ENCODE measurements around the gene ZBTB44. TPM values are rescaled to one million over a fixed set of nuclear protein-coding genes. Genes with fewer than 3 reads are reported as not detected.

Gene ZBTB44
- total RNA-seq (10 to 100 TPM; 45.3 to 83.4 (median 53.5) TPM), polyA plus RNA-seq (1 to 10 TPM; 5.9 to 6.3 TPM), total RNA-seq (79.7 reads per million, percentile 80 among the genes with 10 or more reads in this experiment)

DNA sequence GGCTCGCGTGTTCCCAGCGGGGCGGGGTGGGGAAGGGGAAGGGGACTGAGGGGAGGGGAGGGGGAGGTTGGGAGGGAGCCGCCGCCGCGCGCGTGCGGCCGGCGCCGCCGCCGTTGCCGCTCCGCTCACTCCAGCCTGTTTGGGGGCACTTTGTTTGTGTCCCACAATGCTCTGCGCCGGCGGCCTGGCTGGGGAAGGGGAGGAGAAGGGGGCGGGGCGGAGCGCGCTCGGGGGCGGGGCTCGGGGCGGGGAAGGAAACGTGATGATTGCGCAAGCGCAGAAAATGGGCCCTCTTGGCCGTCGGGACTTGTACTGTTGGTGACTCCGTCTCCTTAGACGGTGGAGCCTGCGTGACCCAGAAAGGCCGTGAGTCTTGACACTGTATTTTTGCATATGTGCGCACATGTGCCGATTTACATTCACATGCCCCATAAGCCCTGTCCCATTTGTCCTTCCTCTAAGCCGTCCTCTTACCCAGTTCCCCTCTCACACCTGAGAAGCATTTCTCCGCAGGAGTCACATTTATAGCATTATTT is at the start of gene ZBTB44:
Gene ZBTB44 (minus strand): TSS at position 168 of the 536 bp plus-strand sequence. CDS start 53,044 bp downstream, outside the sequence.
- Mint-ChIP-seq H3K4me3 (peak within 1 kb of the TSS; percentile 90 to 99 (median 96)), H3K27me3 (peaks cover 0 to 6% (median 0%) of the 10 kb centered on the region in 5 donors), H3K9me3 (peaks cover 0 to 3% (median 0%) of the 10 kb centered on the region in 11 donors), H3K27ac (peak within 1 kb of the TSS; percentile 93 to 99 (median 98)), H3K36me3 (peaks cover 0 to 3% (median 0%) of the 10 kb centered on the region in 5 donors), H3K4me1 (peaks cover 33 to 54% (median 40%) of the 10 kb centered on the region in 7 donors)
- DNase-seq: peak; percentile 77 to 91 (median 85)
- ATAC-seq: peak; percentile 94
- intact Hi-C loops (cut with micrococcal nuclease): loop anchor here (1.0 to 10.0 kb wide), 17 partner anchors 25 to 1036 kb away; partner anchors contain the start of genes APLP2 (in 2 of the 2), NFRKB (in 2 of the 2), PRDM10 (in 2 of the 2) and SNX19 (in 2 of the 2)
- CTCF ChIA-PET: interaction anchor here (1.0 kb wide), 1 partner anchor 11 kb away, joined by 3 read pairs; no protein-coding TSS in a partner anchor
- POLR2A ChIA-PET: interaction anchor here (1.0 to 2.6 kb wide), 3 partner anchors 10 to 601 kb away, joined by 3 to 13 read pairs (median 6); partner anchors contain the start of genes PRDM10 and SNX19
- peak within 1 kb of the TSS; percentile 89 for H3K27ac ChIP-seq (ENCODE audit: low read depth, low read length)
- peak within 1 kb of the TSS; percentile 68 for H3K4me3 ChIP-seq (ENCODE audit: low read length)
- no peaks in the 10 kb centered on the region for H3K36me3 ChIP-seq (ENCODE audit: control insufficient read depth in 2 of 3, insufficient read depth in 3 of 3, low read length in 3 of 3)
- no peaks in the 10 kb centered on the region for H3K27me3 ChIP-seq (ENCODE audit: control insufficient read depth in 2 of 2, insufficient read depth in 2 of 2, low read length in 2 of 2)
- no peaks in the 10 kb centered on the region for H3K9me3 ChIP-seq (ENCODE audit: control insufficient read depth in 2 of 3, low read length in 3 of 3)
- peaks cover 8 to 16% of the 10 kb centered on the region in 2 donors for H3K4me1 ChIP-seq (ENCODE audit: control insufficient read depth in 2 of 2, insufficient read depth in 2 of 2, low read length in 2 of 2)

DNA sequence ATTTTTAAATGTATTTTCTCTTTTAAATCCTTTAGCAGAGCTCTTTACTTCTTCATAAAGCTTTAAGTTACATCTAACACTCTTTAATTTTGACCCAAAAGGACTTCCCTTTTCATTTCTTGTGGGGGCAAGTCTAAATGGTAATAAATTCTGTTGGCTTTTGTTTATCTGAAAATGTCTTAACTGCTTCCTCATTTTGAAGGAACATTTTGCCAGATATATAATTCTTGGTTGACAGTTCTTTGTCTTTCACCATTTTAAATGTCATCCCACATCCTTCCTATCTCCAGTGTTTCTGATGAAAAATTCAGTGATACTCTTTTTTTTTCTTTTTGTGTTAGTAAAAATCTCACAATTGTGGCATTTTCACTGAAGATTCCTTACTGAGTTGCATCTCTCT is 44.7 kb upstream of the ZBTB44 start:
- ChIA-PET CTCF (no interaction called here), POLR2A (no interaction called here)
- no peak for DNase-seq
- Histone ChIP-seq H3K36me3 (ENCODE audit: control insufficient read depth in 2 of 3, insufficient read depth in 3 of 3, low read length in 3 of 3) (no peaks in the 10 kb centered on the region), H3K27me3 (ENCODE audit: control insufficient read depth in 2 of 2, insufficient read depth in 2 of 2, low read length in 2 of 2) (no peaks in the 10 kb centered on the region), H3K9me3 (ENCODE audit: control insufficient read depth in 2 of 3, low read length in 3 of 3) (peaks cover 0 to 11% (median 0%) of the 10 kb centered on the region in 3 experiments), H3K27ac (ENCODE audit: low read depth, low read length) (no peak overlapping the region), H3K4me3 (ENCODE audit: low read length) (no peak overlapping the region), H3K4me1 (ENCODE audit: control insufficient read depth in 2 of 2, insufficient read depth in 2 of 2, low read length in 2 of 2) (no peaks in the 10 kb centered on the region)
- Mint-ChIP-seq H3K4me3 (no peak overlapping the region), H3K27me3 (peaks cover 0 to 9% (median 0%) of the 10 kb centered on the region in 5 donors), H3K4me1 (peaks cover 0 to 3% (median 0%) of the 10 kb centered on the region in 7 donors), H3K27ac (no peak overlapping the region), H3K36me3 (peaks cover 6 to 22% (median 14%) of the 10 kb centered on the region in 5 donors), H3K9me3 (peaks cover 5 to 52% (median 30%) of the 10 kb centered on the region in 11 donors)
- ATAC-seq: no peak
- intact Hi-C loops (cut with micrococcal nuclease): no loop called here

- no peak overlapping the region for H3K4me3 ChIP-seq (ENCODE audit: low read length)
- ATAC-seq (no peak), DNase-seq (no peak)
- ChIA-PET POLR2A (no interaction called here), CTCF (no interaction called here)
- no peaks in the 10 kb centered on the region for H3K4me1 ChIP-seq (ENCODE audit: control insufficient read depth in 2 of 2, insufficient read depth in 2 of 2, low read length in 2 of 2)
- no peak overlapping the region for H3K27ac ChIP-seq (ENCODE audit: low read depth, low read length)
- H3K4me3 Mint-ChIP-seq: no peak overlapping the region
- peaks cover 0 to 9% (median 0%) of the 10 kb centered on the region in 5 donors for H3K27me3 Mint-ChIP-seq
- intact Hi-C loops (cut with micrococcal nuclease): no loop called here
- H3K9me3 ChIP-seq (ENCODE audit: control insufficient read depth in 2 of 3, low read length in 3 of 3): peaks cover 0 to 11% (median 0%) of the 10 kb centered on the region in 3 experiments
- H3K9me3 Mint-ChIP-seq: peaks cover 5 to 63% (median 30%) of the 10 kb centered on the region in 11 donors
- no peaks in the 10 kb centered on the region for H3K27me3 ChIP-seq (ENCODE audit: control insufficient read depth in 2 of 2, insufficient read depth in 2 of 2, low read length in 2 of 2)
- no peaks in the 10 kb centered on the region for H3K36me3 ChIP-seq (ENCODE audit: control insufficient read depth in 2 of 3, insufficient read depth in 3 of 3, low read length in 3 of 3)
- peaks cover 7 to 25% (median 19%) of the 10 kb centered on the region in 5 donors for H3K36me3 Mint-ChIP-seq
- H3K27ac Mint-ChIP-seq: no peak overlapping the region
- peaks cover 0 to 3% (median 0%) of the 10 kb centered on the region in 7 donors for H3K4me1 Mint-ChIP-seq
These were observed 43.7 kb upstream of the ZBTB44 start for GRCh38 chr11:130358398-130358797.

DNA sequence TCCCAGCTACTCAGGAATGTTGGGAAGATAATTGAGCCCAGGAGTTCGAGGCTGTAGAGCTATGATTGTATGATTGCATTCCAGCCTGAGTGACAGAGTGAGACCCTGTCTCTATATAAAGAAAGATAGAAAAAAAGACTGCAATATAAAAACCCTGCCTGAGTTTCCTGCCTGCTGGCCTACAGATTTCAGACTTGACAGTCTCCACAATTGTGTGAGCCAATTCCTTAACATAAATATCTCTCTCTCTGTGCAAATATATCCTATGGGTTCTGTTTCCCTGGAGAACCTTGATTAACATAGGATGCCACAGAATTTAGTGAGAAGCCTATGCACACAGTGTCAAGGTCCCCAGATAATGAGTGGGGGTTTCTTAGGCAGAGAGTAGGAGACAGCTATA is 32.5 kb upstream of the ZBTB44 start:
- no peaks in the 10 kb centered on the region for H3K4me1 Mint-ChIP-seq
- ChIA-PET CTCF (no interaction called here), POLR2A (no interaction called here)
- no peak overlapping the region for H3K27ac ChIP-seq (ENCODE audit: low read depth, low read length)
- no peaks in the 10 kb centered on the region for H3K9me3 ChIP-seq (ENCODE audit: control insufficient read depth in 2 of 3, low read length in 3 of 3)
- ATAC-seq (no peak), DNase-seq (no peak)
- intact Hi-C loops (cut with micrococcal nuclease): no loop called here
- H3K27ac Mint-ChIP-seq: no peak overlapping the region
- peaks cover 0 to 14% (median 0%) of the 10 kb centered on the region in 5 donors for H3K36me3 Mint-ChIP-seq
- H3K4me3 Mint-ChIP-seq: no peak overlapping the region
- H3K27me3 Mint-ChIP-seq: peaks cover 0 to 2% (median 0%) of the 10 kb centered on the region in 5 donors
- no peaks in the 10 kb centered on the region for H3K4me1 ChIP-seq (ENCODE audit: control insufficient read depth in 2 of 2, insufficient read depth in 2 of 2, low read length in 2 of 2)
- peaks cover 0 to 10% (median 3%) of the 10 kb centered on the region in 11 donors for H3K9me3 Mint-ChIP-seq
- H3K27me3 ChIP-seq (ENCODE audit: control insufficient read depth in 2 of 2, insufficient read depth in 2 of 2, low read length in 2 of 2): no peaks in the 10 kb centered on the region
- no peaks in the 10 kb centered on the region for H3K36me3 ChIP-seq (ENCODE audit: control insufficient read depth in 2 of 3, insufficient read depth in 3 of 3, low read length in 3 of 3)
- H3K4me3 ChIP-seq (ENCODE audit: low read length): no peak overlapping the region

- intact Hi-C loops (cut with micrococcal nuclease): no loop called here
- no peaks in the 10 kb centered on the region for H3K36me3 ChIP-seq (ENCODE audit: control insufficient read depth in 2 of 3, insufficient read depth in 3 of 3, low read length in 3 of 3)
- H3K27me3 Mint-ChIP-seq: peaks cover 0 to 2% (median 0%) of the 10 kb centered on the region in 5 donors
- no peak overlapping the region for H3K4me3 ChIP-seq (ENCODE audit: low read length)
- H3K9me3 ChIP-seq (ENCODE audit: control insufficient read depth in 2 of 3, low read length in 3 of 3): peaks cover 0 to 9% (median 0%) of the 10 kb centered on the region in 3 experiments
- H3K4me3 Mint-ChIP-seq: no peak overlapping the region
- peaks cover 0 to 13% of the 10 kb centered on the region in 2 donors for H3K4me1 ChIP-seq (ENCODE audit: control insufficient read depth in 2 of 2, insufficient read depth in 2 of 2, low read length in 2 of 2)
- ChIA-PET POLR2A (no interaction called here), CTCF (interaction anchor here (0.9 kb wide), 1 partner anchor 18 kb away, joined by 4 read pairs; no protein-coding TSS in a partner anchor)
- H3K9me3 Mint-ChIP-seq: peaks cover 5 to 22% (median 12%) of the 10 kb centered on the region in 11 donors
- H3K4me1 Mint-ChIP-seq: peaks cover 0 to 19% (median 4%) of the 10 kb centered on the region in 7 donors
- no peaks in the 10 kb centered on the region for H3K27me3 ChIP-seq (ENCODE audit: control insufficient read depth in 2 of 2, insufficient read depth in 2 of 2, low read length in 2 of 2)
- DNase-seq (no peak), ATAC-seq (no peak)
- no peak overlapping the region for H3K27ac ChIP-seq (ENCODE audit: low read depth, low read length)
- H3K36me3 Mint-ChIP-seq: peaks cover 6 to 20% (median 10%) of the 10 kb centered on the region in 5 donors
- no peak overlapping the region for H3K27ac Mint-ChIP-seq
These were observed 30.1 kb upstream of the ZBTB44 start for GRCh38 chr11:130344841-130345240.

GRCh38 chr11:130340671-130341319 is 26.1 kb upstream of the ZBTB44 start:
- intact Hi-C loops (cut with micrococcal nuclease): loop anchor here in 1 of 2 donors (1.0 kb wide), 1 partner anchor 26 kb away; the partner anchor contains the start of gene ZBTB44

More at GRCh38 chr11:130340671-130341319, 26.1 kb upstream of the ZBTB44 start:
- Mint-ChIP-seq H3K27me3 (no peaks in the 10 kb centered on the region), H3K9me3 (peaks cover 5 to 35% (median 17%) of the 10 kb centered on the region in 11 donors), H3K4me3 (peak overlapping the region in 3 of 10 donors; percentile 13 to 52 (median 14)), H3K36me3 (peaks cover 6 to 25% (median 10%) of the 10 kb centered on the region in 5 donors), H3K27ac (peak overlapping the region in 2 of 9 donors; percentile 14 to 86), H3K4me1 (peaks cover 0 to 27% (median 4%) of the 10 kb centered on the region in 7 donors)
- H3K9me3 ChIP-seq (ENCODE audit: control insufficient read depth in 2 of 3, low read length in 3 of 3): peaks cover 0 to 9% (median 0%) of the 10 kb centered on the region in 3 experiments
- ChIA-PET POLR2A (interaction anchor here (0.6 kb wide), 1 partner anchor 55 kb away, joined by 5 read pairs; no protein-coding TSS in a partner anchor), CTCF (no interaction called here)
- no peaks in the 10 kb centered on the region for H3K27me3 ChIP-seq (ENCODE audit: control insufficient read depth in 2 of 2, insufficient read depth in 2 of 2, low read length in 2 of 2)
- no peak overlapping the region for H3K4me3 ChIP-seq (ENCODE audit: low read length)
- peak in 2 of 9 donors; percentile 5 to 27 for DNase-seq
- H3K27ac ChIP-seq (ENCODE audit: low read depth, low read length): no peak overlapping the region
- H3K4me1 ChIP-seq (ENCODE audit: control insufficient read depth in 2 of 2, insufficient read depth in 2 of 2, low read length in 2 of 2): peaks cover 0 to 20% of the 10 kb centered on the region in 2 donors
- no peaks in the 10 kb centered on the region for H3K36me3 ChIP-seq (ENCODE audit: control insufficient read depth in 2 of 3, insufficient read depth in 3 of 3, low read length in 3 of 3)
- peak; percentile 55 for ATAC-seq
